Kidney epithelial cell (primary cell): Measurements from ENCODE around the gene SPACA6. TPM values are rescaled to one million over a fixed set of nuclear protein-coding genes. Genes with fewer than 3 reads are reported as not detected.
A peak's percentile ranks its signal among the peaks of the same experiment; 100 is the strongest.
"Not testable (repeated sequence)": the region's sequence is repeated elsewhere in the genome, so short reads cannot be mapped to it uniquely, and the experiment has no call there.

Source experiments
- DNase-seq: peaks from one replicate; pipeline ENCODE4 v3.0.0-alpha.2; 2010; ENCODE audit warnings: low read depth
- H3K27me3 ChIP-seq: 2 replicates; pipeline ENCODE4 v1.6.0; 2011; ENCODE audit warnings: low read length; ENCODE audit not compliant: control insufficient read depth, insufficient read depth
- H3K36me3 ChIP-seq: 2 replicates; pipeline ENCODE4 v1.5.1; 2011; ENCODE audit warnings: low read length; ENCODE audit not compliant: control insufficient read depth, insufficient read depth
- H3K4me3 ChIP-seq: 2 replicates; pipeline ENCODE4 v1.5.1; 2011; ENCODE audit warnings: low read depth, mild to moderate bottlenecking, control low read depth, low read length
- CTCF ChIP-seq: IDR thresholded peaks from 2 replicates; pipeline ENCODE4 v1.5.1; 2011; ENCODE audit warnings: mild to moderate bottlenecking, moderate library complexity, low read length, control low read depth, inconsistent platforms; ENCODE audit not compliant: insufficient read depth, poor library complexity, severe bottlenecking
- total RNA-seq: library from RNA; depleted of rRNA; stranded (reverse); fragments of >200 nt; gene quantifications from 2 replicates; pipeline ENCODE4 v1.2.3, GENCODE V29; 2015

The SPACA6 gene
- total RNA-seq, result 7.8 and 12.6 TPM in 2 replicates

- peaks cover 6% of the 10 kb centered on the region for H3K36me3 ChIP-seq
- no peaks in the 10 kb centered on the region for H3K27me3 ChIP-seq
- TF ChIP-seq CTCF, result no peak
- peak within 1 kb of the TSS; percentile 93 for H3K4me3 ChIP-seq
- no peak for DNase-seq
These were observed at the start of gene SPACA6 for GRCh38 chr19:51693260-51693659. Gene SPACA6 (plus strand): TSS chr19:51693330. CDS start chr19:51693527, 197 bp downstream.

DNA sequence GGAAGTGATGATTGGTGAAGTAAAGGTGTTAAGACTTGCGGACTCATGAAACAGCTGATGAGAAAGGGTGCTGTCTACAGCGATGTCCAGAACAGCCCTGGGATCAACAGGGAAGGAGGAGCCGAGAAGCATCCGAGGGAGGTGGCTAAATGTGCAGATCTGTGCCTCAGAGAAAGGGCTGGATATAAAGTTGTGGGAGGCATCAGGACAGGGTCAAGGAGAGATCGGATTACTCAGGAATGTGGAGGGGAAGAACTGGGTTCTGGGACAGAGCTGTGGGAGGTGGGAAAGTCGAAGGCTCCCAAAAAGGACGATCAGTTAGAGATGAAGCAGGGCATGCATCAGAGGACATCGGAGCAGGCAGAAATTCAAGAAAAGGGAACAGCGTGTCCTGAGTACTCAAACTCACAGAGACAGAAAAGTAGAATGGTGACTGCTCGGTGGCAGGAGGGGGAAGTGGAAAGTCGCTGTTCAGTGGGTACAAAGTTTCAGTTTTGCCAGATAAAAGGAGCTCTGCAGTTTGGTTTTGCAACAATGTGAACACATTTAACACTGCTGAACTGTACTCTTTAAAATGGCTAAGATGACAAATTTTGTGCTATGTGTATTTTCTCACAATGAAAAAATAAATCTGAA lies 48.4 kb upstream of the SPACA6 start:
- H3K4me3 ChIP-seq, result no peak overlapping the region
- no peaks in the 10 kb centered on the region for H3K27me3 ChIP-seq
- no peak for TF ChIP-seq CTCF
- DNase-seq, result no peak
- H3K36me3 ChIP-seq, result no peaks in the 10 kb centered on the region

DNA sequence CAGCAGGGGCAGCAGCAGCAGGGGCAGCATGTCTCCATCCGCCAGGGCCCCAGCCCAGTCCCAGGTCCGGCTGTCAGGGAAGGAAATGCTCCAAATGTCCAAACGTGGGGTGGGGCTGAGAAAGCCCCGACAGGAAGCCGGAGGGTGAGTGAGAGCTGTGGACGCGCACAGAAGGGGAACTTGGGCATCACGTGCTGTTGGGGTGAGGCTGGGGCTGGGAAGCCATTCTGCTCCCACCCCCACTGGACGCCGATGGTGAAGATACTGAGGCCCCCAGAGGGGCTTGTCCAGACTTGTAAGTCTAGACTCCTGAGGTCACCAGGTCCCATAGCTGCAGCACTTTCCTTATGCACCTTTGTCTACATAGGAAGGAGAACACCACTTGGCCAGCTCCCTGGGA lies 46.4 kb upstream of the SPACA6 start, which contains the start of gene SIGLEC14:
SIGLEC14 (minus strand) TSS at position 96 of the 400 bp plus-strand sequence; CDS start at position 30, 66 bp downstream.
- not testable (repeated sequence) for H3K36me3 ChIP-seq, H3K27me3 ChIP-seq, H3K4me3 ChIP-seq, DNase-seq

- DNase-seq, result no peak
- Histone ChIP-seq H3K36me3 (no peaks in the 10 kb centered on the region), H3K4me3 (no peak overlapping the region), H3K27me3 (no peaks in the 10 kb centered on the region)
- TF ChIP-seq CTCF, result no peak
These were observed 45.8 kb upstream of the SPACA6 start for GRCh38 chr19:51647318-51647717.

GRCh38 chr19:51651216-51651846 lies 41.8 kb upstream of the SPACA6 start:
- no peak overlapping the region for H3K4me3 ChIP-seq
- H3K36me3 ChIP-seq, result no peaks in the 10 kb centered on the region
- TF ChIP-seq CTCF, result no peak
- H3K27me3 ChIP-seq, result no peaks in the 10 kb centered on the region
- no peak for DNase-seq

GRCh38 chr19:51652266-51652665 lies 40.9 kb upstream of the SPACA6 start:
- no peak for DNase-seq
- Histone ChIP-seq H3K27me3 (no peaks in the 10 kb centered on the region), H3K4me3 (no peak overlapping the region), H3K36me3 (no peaks in the 10 kb centered on the region)
- TF ChIP-seq CTCF, result no peak
